Kasumi-1 (cell line): ENCODE measurements around the gene RFC4.
"Not testable (repeated sequence)": the region's sequence is repeated elsewhere in the genome, so short reads cannot be mapped to it uniquely, and the experiment has no call there.

Experiments
- DNase-seq, 2 experiments: peaks; one replicate each; lab custom pipeline; 2025; lab: John Stamatoyannopoulos, UW

The RFC4 gene

GRCh38 chr3:186824430-186825139 is 18.3 kb upstream of the RFC4 start:
- no peak for DNase-seq

GRCh38 chr3:186823386-186823785 is 17.1 kb upstream of the RFC4 start:
- DNase-seq: no peak

- not testable (repeated sequence) for DNase-seq
These were observed 16.1 kb upstream of the RFC4 start for GRCh38 chr3:186822388-186822759.

GRCh38 chr3:186821429-186822387 is 15.4 kb upstream of the RFC4 start:
- DNase-seq: peak; percentile 74 to 76

GRCh38 chr3:186818956-186819355 is 12.7 kb upstream of the RFC4 start:
- DNase-seq: no peak

- DNase-seq: no peak
These were observed 12.2 kb upstream of the RFC4 start for GRCh38 chr3:186818516-186818915.

- DNase-seq: peak; percentile 49 to 73
These were observed 9.2 kb upstream of the RFC4 start for GRCh38 chr3:186815435-186815834.

GRCh38 chr3:186814100-186814499 is 7.8 kb upstream of the RFC4 start:
- DNase-seq: no peak

- DNase-seq: not testable (repeated sequence)
These were observed 5.0 kb upstream of the RFC4 start for GRCh38 chr3:186811313-186811712.

- DNase-seq: no peak
These were observed 4.2 kb upstream of the RFC4 start for GRCh38 chr3:186810336-186810996.

- peak; percentile 68 to 75 for DNase-seq
These were observed 949 bp upstream of the RFC4 start for GRCh38 chr3:186807231-186807630.

GRCh38 chr3:186803447-186803846 is 2.8 kb downstream of the RFC4 start:
- DNase-seq: not testable (repeated sequence)

- DNase-seq: no peak
These were observed 3.6 kb downstream of the RFC4 start for GRCh38 chr3:186802701-186803100.

- DNase-seq: no peak
These were observed 6.0 kb downstream of the RFC4 start for GRCh38 chr3:186800285-186800684.

- DNase-seq: no peak
These were observed 7.9 kb downstream of the RFC4 start for GRCh38 chr3:186798239-186798874.

GRCh38 chr3:186790261-186790981 is 15.9 kb downstream of the RFC4 start:
- peak; percentile 58 to 72 for DNase-seq

GRCh38 chr3:186789554-186790260 is 16.6 kb downstream of the RFC4 start:
- DNase-seq: peak; percentile 38 to 69

GRCh38 chr3:186788482-186789370 is 17.6 kb downstream of the RFC4 start:
- no peak for DNase-seq

GRCh38 chr3:186787642-186788481 is 18.4 kb downstream of the RFC4 start:
- DNase-seq: peak in 1 of 2 experiments; percentile 18
